H9 (cell line): ENCODE data around the gene SEMG2. TPM values are rescaled to one million over a fixed set of nuclear protein-coding genes. Genes with fewer than 3 reads are reported as not detected.

Source experiments
- DNase-seq: peaks from one replicate; pipeline ENCODE4 v3.0.0-alpha.2; 2017
- H2AFZ ChIP-seq: one replicate; pipeline ENCODE4 v1.6.1; 2013; ENCODE audit warnings: mild to moderate bottlenecking, low read length, control low read depth, moderate library complexity
- H2AK5ac ChIP-seq: 2 replicates; pipeline ENCODE4 v1.6.1; 2013; ENCODE audit warnings: low read length, control low read depth, mixed read lengths; ENCODE audit not compliant: insufficient read length
- H2BK120ac ChIP-seq: one replicate; pipeline ENCODE4 v1.6.1; 2013; ENCODE audit warnings: low read depth, mild to moderate bottlenecking, low read length, control low read depth, inconsistent platforms; ENCODE audit not compliant: poor library complexity, severe bottlenecking
- H2BK12ac ChIP-seq: 2 replicates; pipeline ENCODE4 v1.6.1; 2013; ENCODE audit warnings: low read length, control low read depth, mixed read lengths, low read depth; ENCODE audit not compliant: insufficient read length
- H2BK15ac ChIP-seq: 2 replicates; pipeline ENCODE4 v1.6.1; 2013; ENCODE audit warnings: low read depth, low read length, control low read depth
- H2BK20ac ChIP-seq: one replicate; pipeline ENCODE4 v1.6.1; 2013; ENCODE audit warnings: low read depth, mild to moderate bottlenecking, low read length, control low read depth, inconsistent platforms; ENCODE audit not compliant: poor library complexity, severe bottlenecking
- H2BK5ac ChIP-seq: 2 replicates; pipeline ENCODE4 v1.6.1; 2013; ENCODE audit warnings: low read length, control low read depth, mixed read lengths; ENCODE audit not compliant: insufficient read length
- H3K14ac ChIP-seq: 2 replicates; pipeline ENCODE4 v1.6.1; 2013; ENCODE audit warnings: low read length, control low read depth; ENCODE audit not compliant: insufficient read depth
- H3K18ac ChIP-seq: 2 replicates; pipeline ENCODE4 v1.6.1; 2013; ENCODE audit warnings: low read depth, mild to moderate bottlenecking, mixed read lengths, low read length, control low read depth; ENCODE audit not compliant: insufficient read length
- H3K23ac ChIP-seq: 2 replicates; pipeline ENCODE4 v1.6.1; 2013; ENCODE audit warnings: low read length, control low read depth, mixed read lengths, low read depth; ENCODE audit not compliant: insufficient read length
- H3K23me2 ChIP-seq: 2 replicates; pipeline ENCODE4 v1.6.1; 2013; ENCODE audit warnings: low read depth, mild to moderate bottlenecking, mixed read lengths, low read length, control low read depth; ENCODE audit not compliant: insufficient read length, poor library complexity, severe bottlenecking
- H3K27ac ChIP-seq: 2 replicates; pipeline ENCODE4 v1.5.1; 2013; ENCODE audit warnings: low read length, control low read depth, mixed read lengths, low read depth; ENCODE audit not compliant: insufficient read length
- H3K27me3 ChIP-seq: 2 replicates; pipeline ENCODE4 v1.6.1; 2013; ENCODE audit warnings: low read length, control low read depth, inconsistent platforms; ENCODE audit not compliant: insufficient read depth
- H3K4ac ChIP-seq: 2 replicates; pipeline ENCODE4 v1.6.1; 2013; ENCODE audit warnings: low read depth, mild to moderate bottlenecking, control low read depth, inconsistent platforms, low read length, moderate library complexity
- H3K4me1 ChIP-seq: 2 replicates; pipeline ENCODE4 v1.6.1; 2013; ENCODE audit warnings: low read length, control low read depth, inconsistent platforms; ENCODE audit not compliant: insufficient read depth
- H3K4me2 ChIP-seq: 2 replicates; pipeline ENCODE4 v1.6.1; 2013; ENCODE audit warnings: low read length, control low read depth, mixed read lengths; ENCODE audit not compliant: insufficient read length, insufficient read depth
- H3K56ac ChIP-seq: 2 replicates; pipeline ENCODE4 v1.6.1; 2013; ENCODE audit warnings: low read depth, mild to moderate bottlenecking, mixed read lengths, low read length, control low read depth; ENCODE audit not compliant: insufficient read length
- H3K79me1 ChIP-seq: 2 replicates; pipeline ENCODE4 v1.6.1; 2013; ENCODE audit warnings: low read depth, mild to moderate bottlenecking, moderate library complexity, low read length, control low read depth, inconsistent platforms; ENCODE audit not compliant: insufficient read depth, poor library complexity, severe bottlenecking
- H3K79me2 ChIP-seq: 2 replicates; pipeline ENCODE4 v1.6.1; 2013; ENCODE audit warnings: low read length, control low read depth, inconsistent platforms; ENCODE audit not compliant: insufficient read depth
- H3K9ac ChIP-seq: 2 replicates; pipeline ENCODE4 v1.6.1; 2013; ENCODE audit warnings: low read length, control low read depth, mixed read lengths; ENCODE audit not compliant: insufficient read length; ENCODE audit errors: extremely low read depth
- H3K9me3 ChIP-seq: one replicate; pipeline ENCODE4 v1.6.1; 2013; ENCODE audit warnings: low read depth, low read length, inconsistent platforms; ENCODE audit not compliant: control insufficient read depth
- H3T11ph ChIP-seq: one replicate; pipeline ENCODE4 v1.6.1; 2013; ENCODE audit warnings: mild to moderate bottlenecking, low read length, control low read depth, inconsistent platforms
- H4K20me1 ChIP-seq: one replicate; pipeline ENCODE4 v1.6.1; 2013; ENCODE audit not compliant: control insufficient read depth, insufficient read length, insufficient read depth
- H4K5ac ChIP-seq: 2 replicates; pipeline ENCODE4 v1.6.1; 2013; ENCODE audit warnings: low read depth, mild to moderate bottlenecking, mixed read lengths, low read length, control low read depth; ENCODE audit not compliant: insufficient read length
- H4K8ac ChIP-seq: replicated peaks from 2 replicates; pipeline ENCODE4 v1.6.1; 2013; ENCODE audit warnings: low read length, control low read depth, mixed read lengths, low read depth; ENCODE audit not compliant: insufficient read length
- H4K91ac ChIP-seq: 2 replicates; pipeline ENCODE4 v1.6.1; 2013; ENCODE audit warnings: low read depth, mild to moderate bottlenecking, moderate library complexity, mixed read lengths, low read length, control low read depth; ENCODE audit not compliant: insufficient read length
- H3K27ac Mint-ChIP-seq, 3 experiments: 2 replicates in 2 of 3; 3 replicates in 1 of 3; pipeline ENCODE4 v1.8.0; 2020 to 2021; ENCODE audit warnings: mixed read lengths in 3 of 3, mild to moderate bottlenecking in 1 of 3, moderate library complexity in 1 of 3
- H3K27me3 Mint-ChIP-seq: 2 replicates; pipeline ENCODE4 v1.8.0; 2021; ENCODE audit warnings: low read depth, mild to moderate bottlenecking, moderate library complexity, mixed read lengths
- H3K36me3 Mint-ChIP-seq, 3 experiments: 2 replicates in 2 of 3; 3 replicates in 1 of 3; pipeline ENCODE4 v1.8.0; 2020 to 2021; ENCODE audit warnings: low read depth in 3 of 3, mixed read lengths in 3 of 3; ENCODE audit not compliant: insufficient read depth in 1 of 3
- H3K4me1 Mint-ChIP-seq, 2 experiments: 2 replicates each; pipeline ENCODE4 v1.8.0; 2020; ENCODE audit warnings: mixed read lengths in 2 of 2
- H3K4me3 Mint-ChIP-seq, 2 experiments: 2 replicates in 1 of 2; 3 replicates in 1 of 2; pipeline ENCODE4 v1.8.0; 2020 to 2021; ENCODE audit warnings: mild to moderate bottlenecking in 2 of 2, mixed read lengths in 2 of 2, moderate library complexity in 1 of 2
- H3K9me3 Mint-ChIP-seq, 2 experiments: 2 replicates in 1 of 2; 3 replicates in 1 of 2; pipeline ENCODE4 v1.8.0; 2020; ENCODE audit warnings: mild to moderate bottlenecking in 2 of 2, mixed read lengths in 2 of 2, moderate library complexity in 1 of 2
- CTCF ChIP-seq: fragments of 200-600 bp; sonication (generic); conservative IDR thresholded peaks from 3 replicates; pipeline ENCODE4 v1.8.0; 2021; ENCODE audit warnings: antibody characterized with exemption, mild to moderate bottlenecking
- WGBS: extraction: QIAGEN DNeasy Blood & Tissue Kit; methylation state at CpG from one replicate; pipeline ENCODE4 v1.1.7; 2013; ENCODE audit warnings: missing lambda C conversion rate, low lambda C conversion rate, mixed read lengths; ENCODE audit not compliant: insufficient read length; ENCODE audit errors: extremely low coverage; 5-methylcytosine and 5-hydroxymethylcytosine counted together
- total RNA-seq: library from RNA; stranded (reverse); gene quantifications from 2 replicates; pipeline ENCODE4 v1.2.1, GENCODE V29; 2021

The SEMG2 gene
- total RNA-seq, 1 experiment from 2014 or later = not detected

GRCh38 chr20:45226287-45226686, 5.1 kb downstream of the SEMG2 start:
- no peak for DNase-seq
- no peak overlapping the region for H3K23ac ChIP-seq
- no peak overlapping the region for H3K27ac Mint-ChIP-seq
- no peak overlapping the region for H3K14ac ChIP-seq
- H3K56ac ChIP-seq = no peak overlapping the region
- H4K91ac ChIP-seq = no peak overlapping the region
- H3K27me3 Mint-ChIP-seq = peaks cover 59% of the 10 kb centered on the region
- no peak overlapping the region for H4K5ac ChIP-seq
- no peak overlapping the region for H2AK5ac ChIP-seq
- H3K18ac ChIP-seq = no peak overlapping the region
- no peak overlapping the region for H3K4me2 ChIP-seq
- H3K9me3 Mint-ChIP-seq = no peaks in the 10 kb centered on the region
- no peaks in the 10 kb centered on the region for H3K9me3 ChIP-seq
- H3K27me3 ChIP-seq = no peaks in the 10 kb centered on the region; the same call in 1 of the 2 replicates
- no peaks in the 10 kb centered on the region for H3K4me1 ChIP-seq
- H3K4me1 Mint-ChIP-seq = no peaks in the 10 kb centered on the region
- no peaks in the 10 kb centered on the region for H3K23me2 ChIP-seq
- H2BK12ac ChIP-seq = no peak overlapping the region
- H2BK5ac ChIP-seq = no peak overlapping the region
- no peak overlapping the region for H2BK120ac ChIP-seq
- H3K9ac ChIP-seq = no peak overlapping the region
- H4K20me1 ChIP-seq = no peaks in the 10 kb centered on the region
- no peaks in the 10 kb centered on the region for H3K36me3 Mint-ChIP-seq
- no peak overlapping the region for H4K8ac ChIP-seq
- H3K27ac ChIP-seq = no peak overlapping the region
- TF ChIP-seq CTCF = no peak
- no peak overlapping the region for H2AFZ ChIP-seq
- H2BK20ac ChIP-seq = no peak overlapping the region
- H3T11ph ChIP-seq = no peak overlapping the region
- no peaks in the 10 kb centered on the region for H3K79me1 ChIP-seq
- H3K4ac ChIP-seq = no peak overlapping the region
- H3K79me2 ChIP-seq = no peaks in the 10 kb centered on the region
- WGBS = no CpG with 5 or more reads among the region's 1 CpG
- no peak overlapping the region for H3K4me3 Mint-ChIP-seq
- H2BK15ac ChIP-seq = no peak overlapping the region
